HG03108 (cell line): ENCODE measurements around the gene KCNMB2.

Experiments used
- ATAC-seq: cut with Tn5 transposase; IDR thresholded peaks from one replicate; pipeline ENCODE4 v1.9.1; 2021; ENCODE audit warnings: moderate library complexity; ENCODE audit not compliant: unreplicated experiment

Gene KCNMB2

DNA sequence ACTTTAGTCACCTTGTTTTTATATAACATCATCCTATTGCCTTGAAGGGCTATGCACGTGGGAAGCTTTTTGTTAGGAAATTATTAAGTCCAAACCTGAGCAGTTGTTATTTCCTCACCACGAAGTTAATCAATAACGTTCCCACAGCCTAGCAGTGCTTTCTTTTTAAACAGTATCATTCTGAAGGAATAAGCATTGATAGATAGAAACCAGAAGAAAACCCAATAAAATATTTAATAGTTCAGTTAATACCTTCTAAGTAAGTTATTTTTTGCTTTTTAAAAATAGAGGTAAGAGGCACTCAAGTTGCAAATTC lies 149.3 kb downstream of the KCNMB2 start:
- no peak for ATAC-seq

DNA sequence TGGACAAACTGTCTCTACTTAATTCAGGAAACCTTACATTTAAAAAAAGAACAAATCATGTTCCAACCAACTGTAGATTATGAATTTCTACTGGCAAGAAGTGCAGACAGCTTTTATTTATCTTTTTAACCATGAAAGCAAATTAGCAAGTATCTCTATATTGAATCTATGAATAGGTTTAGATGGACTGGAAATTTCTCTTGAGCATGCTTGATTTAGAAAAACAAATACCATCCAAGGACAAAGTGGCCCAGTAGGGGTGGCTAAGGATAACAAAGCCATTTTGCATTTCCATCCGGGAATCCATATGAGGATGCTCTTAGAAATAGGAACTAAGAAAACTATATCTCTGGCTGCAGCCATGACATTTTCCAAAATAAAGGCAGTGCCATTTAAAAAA lies 150.6 kb downstream of the KCNMB2 start:
- no peak for ATAC-seq

DNA sequence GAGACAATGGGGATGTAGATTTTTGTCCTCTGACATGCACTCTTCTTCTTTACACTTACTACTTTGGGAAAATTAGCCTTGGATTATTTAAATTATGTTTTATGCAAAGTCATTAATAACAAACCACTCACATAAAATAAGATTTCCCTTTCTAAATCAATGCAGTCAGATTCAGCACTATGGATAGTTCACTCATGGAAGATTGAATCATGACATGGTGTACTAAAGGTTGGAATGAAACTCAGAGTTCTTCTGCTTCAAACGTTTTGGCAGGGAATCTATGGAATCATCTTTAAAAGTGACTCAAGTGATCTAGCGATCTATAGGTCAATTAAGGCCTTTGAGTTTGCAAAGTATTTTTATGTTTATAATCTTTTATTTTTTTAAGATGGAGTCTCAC lies 154.3 kb downstream of the KCNMB2 start:
- no peak for ATAC-seq

DNA sequence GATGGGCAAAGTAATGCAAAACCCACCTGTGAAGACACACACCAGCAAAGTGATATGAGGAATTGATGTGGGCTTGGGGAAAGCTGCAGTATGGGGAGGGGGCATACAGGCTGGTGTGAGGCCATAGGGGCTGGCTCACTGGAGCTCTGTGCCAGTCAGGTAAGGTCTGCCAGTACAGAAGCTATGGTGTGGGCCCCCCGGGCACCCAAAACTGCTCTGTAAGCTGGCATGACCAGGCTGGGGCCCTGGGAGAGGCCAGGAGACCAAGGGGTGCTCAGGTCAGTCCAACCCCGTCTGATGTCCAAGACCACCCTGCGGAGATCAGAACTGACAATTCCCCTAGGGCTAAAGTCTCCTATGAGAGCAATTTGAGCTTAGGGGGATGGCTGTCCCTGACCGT lies 163.1 kb downstream of the KCNMB2 start:
- no peak for ATAC-seq

DNA sequence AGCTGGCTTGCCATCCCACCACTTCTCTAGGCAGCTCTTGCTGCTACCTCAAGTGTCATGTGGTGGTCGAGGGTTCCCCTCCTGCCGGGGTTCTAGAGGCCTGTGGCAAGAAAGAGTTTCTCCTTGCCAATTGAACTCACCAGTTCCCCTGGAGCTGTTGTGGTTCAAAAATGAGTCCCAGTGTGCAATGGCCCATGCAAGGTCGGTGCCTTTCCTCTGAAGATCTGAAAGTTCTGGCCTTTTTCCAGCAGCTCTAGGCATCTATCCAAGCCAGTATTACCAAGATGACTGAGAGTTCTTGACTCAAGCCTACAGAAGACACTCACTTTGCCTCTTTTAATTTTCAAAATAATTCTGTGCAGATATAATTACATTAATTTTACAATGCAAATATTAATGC lies 163.6 kb downstream of the KCNMB2 start:
- ATAC-seq = no peak

DNA sequence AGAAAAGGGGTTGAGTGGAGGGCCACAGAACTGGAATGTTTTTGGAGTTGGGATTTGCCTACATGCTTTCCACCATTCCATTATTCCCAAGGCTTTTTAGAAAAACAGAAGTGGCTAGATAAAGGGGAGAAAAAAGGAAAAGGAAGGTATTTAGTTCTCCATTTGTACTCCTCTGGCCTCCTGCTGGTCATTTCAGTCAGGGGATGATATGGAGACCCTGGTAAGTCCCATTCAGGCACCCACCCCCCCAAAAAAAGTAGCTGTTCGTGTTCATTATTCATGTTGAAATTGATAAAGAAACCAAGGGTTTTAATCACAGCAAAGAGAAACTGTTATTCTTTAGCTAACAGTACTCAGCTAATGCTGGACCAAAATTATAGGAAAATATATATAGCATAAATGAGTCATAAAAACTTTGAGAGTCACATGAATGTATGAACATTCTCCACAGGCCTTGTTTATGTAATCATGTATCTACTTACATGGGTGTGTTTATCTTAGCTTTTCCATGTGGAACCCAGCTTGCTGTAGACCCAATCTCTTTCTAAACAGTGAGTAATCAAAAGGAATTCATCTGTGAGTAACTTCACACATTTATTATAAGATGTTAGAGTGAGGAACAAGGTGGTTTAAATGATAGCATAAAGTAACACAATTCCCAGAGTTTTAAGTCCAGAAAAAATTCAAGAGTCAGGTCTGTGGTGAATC lies 167.2 kb downstream of the KCNMB2 start:
- ATAC-seq = no peak

DNA sequence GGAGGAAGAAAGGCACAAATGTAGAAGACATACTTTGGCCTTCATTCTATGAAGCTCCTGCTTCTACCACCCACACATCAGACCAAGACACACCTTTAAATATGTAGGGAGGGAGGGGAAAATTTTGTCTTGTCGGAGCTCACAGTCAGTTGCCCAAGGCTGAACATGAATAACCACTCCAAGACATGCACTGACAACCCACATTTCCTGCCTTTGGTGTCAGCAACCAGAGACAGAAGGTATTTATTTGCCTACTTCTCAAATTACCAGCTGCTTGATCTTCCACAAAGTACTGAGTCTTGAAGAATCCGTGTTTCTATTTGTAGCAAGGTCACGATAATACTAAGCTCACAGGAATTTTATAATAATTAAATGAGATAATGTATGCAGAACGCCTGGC lies 169.7 kb downstream of the KCNMB2 start:
- ATAC-seq = no peak

DNA sequence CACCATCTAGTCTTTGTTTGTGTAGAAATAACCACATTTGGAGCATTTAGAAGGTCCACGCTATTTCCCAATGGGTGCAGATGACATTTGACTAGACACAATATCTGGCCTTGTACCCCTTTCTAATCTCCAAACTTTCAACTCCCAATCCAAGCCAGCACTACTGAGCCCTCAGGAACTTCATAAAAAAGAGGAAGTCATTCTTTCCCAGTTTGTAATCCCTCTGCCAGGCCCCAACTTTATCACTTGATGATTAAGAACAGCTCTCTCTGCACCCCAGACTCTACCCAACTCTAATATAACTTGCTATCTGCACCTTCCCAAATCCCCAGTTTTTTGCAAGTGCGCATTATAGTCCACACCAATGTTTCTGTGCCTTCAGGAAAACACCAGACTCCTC lies 170.2 kb downstream of the KCNMB2 start:
- no peak for ATAC-seq

DNA sequence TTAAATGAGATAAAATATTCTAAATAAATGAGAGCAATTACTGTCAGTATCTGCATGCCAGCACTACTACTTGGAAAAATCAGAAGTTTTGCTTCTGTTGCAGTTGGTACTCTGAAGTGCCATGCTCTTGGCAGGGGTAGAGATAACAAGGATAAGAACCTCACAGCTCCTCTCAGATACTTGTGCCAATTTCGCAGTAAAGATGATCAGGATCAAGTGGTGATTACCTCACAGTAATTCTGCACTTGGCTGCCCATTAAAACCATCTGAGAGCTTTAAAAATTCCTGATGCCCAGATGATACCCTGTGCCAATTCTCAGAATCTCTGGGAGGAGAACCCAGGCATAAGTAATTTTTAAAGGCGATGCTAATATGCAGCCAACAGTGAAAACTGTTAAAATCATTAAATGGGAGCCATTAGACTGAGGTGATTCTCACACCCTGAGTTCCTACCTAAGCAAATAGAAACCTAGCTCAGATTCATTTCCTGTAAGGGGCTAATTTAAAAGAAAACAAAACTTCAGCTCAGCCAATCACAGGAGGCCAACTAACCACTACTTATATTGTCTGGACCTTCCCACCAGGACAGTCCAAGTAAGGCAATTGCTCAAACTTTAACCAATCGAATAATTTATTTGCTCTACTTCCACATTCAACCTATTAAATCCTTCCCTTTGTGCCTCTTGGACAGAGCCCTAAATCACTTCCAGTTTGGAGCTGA lies 171.2 kb downstream of the KCNMB2 start:
- no peak for ATAC-seq

DNA sequence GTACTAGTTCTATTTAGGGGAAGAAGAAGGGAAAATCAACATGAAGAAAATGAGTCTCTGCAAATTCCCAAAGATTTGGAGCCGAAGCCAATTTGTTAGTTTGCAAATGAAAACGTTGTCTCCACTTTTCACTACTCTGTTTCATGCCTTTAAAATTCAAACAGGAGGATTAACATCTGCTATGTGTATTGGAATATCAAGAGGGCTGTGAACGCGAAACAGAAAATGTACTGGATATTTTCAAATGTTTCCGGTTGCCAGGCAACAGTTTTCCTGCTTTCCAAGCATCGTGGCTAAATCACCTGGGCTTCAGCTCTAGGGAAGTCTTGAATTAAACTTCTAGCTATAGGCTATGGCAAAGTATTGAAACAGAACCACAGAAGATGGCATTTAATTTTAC lies 172.8 kb downstream of the KCNMB2 start:
- no peak for ATAC-seq

DNA sequence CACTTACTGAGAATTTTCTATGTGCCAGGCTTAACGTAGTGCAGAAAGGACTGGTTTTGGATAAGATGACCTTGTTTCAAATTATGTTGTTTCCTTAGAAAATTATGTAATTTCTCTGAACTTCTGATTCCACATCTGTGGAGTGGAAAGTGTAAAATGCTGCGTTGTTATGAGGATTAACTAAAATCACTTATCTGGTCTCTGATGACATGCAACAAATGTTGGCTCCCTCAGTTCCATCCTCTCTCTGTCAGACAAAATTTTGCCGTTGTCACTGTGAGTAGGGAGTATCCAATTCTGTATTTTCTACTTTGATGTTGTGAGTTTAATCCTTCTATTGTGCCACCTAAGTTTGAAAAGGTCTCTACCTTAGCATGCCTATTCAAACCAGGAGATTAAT lies 175.5 kb downstream of the KCNMB2 start:
- no peak for ATAC-seq

DNA sequence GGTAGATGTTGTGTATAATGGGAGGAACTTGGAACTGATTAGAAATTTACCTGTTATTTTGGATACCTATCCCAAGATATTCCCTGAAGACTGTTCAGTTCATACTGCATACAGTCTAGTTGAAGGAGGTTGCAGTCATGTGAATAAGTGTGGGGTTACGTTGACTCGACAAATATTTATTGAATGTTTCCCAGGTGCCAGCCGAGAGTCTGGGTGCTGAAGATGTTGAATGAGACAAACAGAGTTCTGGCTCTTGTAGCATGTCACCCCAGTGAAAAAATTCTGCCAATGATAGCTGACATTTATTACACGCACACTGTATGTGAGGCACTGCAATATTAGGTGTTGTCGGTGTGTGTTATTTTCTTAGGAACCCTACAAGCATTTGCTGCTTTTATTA lies 176.0 kb downstream of the KCNMB2 start:
- ATAC-seq = no peak

DNA sequence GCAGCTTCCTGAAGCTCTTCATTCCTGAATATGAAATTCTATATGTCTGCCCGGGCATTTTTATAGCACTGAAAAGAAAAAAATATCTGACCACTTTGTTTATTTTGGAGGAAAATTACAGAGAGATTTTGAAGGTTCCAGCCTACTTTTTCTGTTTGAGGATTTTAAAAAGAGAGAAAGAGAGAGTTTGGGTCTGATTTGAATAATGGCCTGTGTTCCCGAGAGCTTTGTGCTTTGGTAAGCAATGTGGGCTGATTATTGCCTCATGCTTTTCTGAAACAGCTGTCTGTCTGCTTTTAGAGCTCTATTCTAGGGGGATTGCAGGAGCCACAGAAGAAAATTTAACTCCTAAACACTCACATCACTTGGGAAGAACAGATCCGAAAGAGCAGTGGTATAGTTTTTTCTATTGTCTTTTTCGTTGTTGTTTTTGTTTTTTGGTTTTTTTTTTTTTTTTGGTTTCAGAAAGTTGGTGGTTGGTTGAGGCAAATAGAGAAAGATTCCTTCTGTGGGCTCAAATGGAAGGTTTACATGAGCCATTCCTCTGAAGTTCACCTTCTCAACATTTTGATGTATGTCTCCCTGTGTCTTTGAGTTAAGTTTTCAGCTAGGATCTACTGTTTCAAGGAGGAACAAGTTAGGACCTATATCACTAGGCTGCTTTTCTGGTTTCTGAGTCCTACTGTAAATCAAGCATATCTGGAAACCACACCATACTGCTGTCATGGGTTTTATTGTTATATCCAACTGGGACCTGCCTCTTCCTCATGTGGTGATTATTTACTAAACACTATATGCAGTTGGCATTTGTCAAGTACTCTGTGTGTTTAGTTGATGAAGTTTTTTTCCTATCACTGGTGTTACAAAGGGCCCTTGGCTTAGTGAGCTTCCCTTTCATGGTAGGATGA lies 178.9 kb downstream of the KCNMB2 start:
- no peak for ATAC-seq

DNA sequence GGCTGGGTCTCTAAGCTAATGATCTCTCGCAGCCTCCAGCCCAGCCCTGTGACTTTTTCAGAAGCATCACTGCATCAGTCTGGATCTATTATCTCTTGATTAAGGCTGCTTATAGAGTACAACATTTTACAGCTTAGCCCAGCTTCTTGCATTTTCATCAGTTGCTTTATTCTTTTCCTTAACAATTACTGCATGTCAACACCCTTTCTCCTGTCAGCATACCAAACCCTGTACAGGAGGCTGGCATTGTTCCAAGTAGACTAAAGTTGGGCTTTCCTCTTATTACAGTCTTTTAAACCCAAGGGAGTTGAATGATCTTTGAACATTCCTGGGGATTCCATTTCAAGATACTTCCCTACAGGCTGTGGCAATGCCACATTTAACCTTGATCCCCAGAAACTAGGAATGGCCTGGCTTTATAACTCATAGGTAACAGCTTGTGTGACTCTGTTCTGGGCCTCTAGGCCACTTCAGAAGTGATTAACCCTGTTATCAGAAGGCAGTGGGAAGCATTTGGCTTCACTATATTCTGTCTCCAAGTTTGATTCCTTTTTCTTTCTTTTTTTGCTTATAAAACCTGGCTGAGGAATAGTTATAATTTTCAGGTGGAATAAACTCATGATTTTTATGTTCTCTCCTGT lies 182.9 kb downstream of the KCNMB2 start:
- ATAC-seq = no peak

DNA sequence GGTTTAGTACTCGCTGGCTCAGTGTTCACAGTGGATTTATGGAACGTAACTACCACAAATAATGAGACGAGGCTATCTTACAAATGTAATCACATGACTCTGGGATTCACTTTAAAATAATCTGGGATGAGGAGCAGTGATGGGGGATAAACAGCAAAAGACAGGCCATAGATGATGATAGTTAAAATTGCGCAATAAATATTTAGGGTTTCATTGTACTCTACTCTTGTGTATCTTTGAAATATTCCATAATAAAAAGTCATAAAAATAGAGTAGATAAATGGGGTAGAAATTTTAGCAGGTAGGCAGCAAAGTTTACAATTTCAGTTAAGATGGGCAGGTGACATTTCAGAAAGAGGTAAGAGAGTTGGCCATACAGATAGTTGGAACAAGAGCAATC lies 196.6 kb downstream of the KCNMB2 start:
- no peak for ATAC-seq

DNA sequence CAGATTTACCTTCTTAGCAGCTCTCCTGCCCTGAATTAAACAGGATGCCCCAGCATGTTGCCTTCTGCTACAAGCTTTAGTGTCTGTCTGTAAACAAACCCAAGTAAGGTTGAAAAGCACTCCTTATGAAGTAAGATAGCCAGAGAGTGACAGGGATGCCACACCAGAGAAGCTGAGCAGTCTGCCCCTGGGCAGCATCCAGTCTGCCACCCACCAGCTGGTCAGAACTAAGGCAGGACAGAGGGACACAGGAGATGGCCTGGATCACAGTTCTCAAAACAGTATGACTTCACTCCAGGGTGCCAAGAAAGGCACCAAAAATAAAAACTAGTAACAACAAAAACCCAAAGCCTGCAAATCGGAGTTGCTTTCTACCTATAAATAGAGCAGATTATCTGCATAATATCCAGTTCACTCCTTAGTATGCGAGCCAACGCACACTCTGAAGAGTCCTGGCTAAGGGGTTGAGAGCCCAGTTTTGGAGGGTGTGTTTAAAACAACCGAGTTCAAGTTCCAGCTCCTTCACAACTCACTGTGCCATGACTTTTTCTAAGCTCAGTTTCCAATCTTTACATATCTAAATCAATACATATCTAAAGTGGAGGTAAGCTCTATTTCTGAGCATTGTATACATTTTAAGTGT lies 198.9 kb downstream of the KCNMB2 start:
- no peak for ATAC-seq

DNA sequence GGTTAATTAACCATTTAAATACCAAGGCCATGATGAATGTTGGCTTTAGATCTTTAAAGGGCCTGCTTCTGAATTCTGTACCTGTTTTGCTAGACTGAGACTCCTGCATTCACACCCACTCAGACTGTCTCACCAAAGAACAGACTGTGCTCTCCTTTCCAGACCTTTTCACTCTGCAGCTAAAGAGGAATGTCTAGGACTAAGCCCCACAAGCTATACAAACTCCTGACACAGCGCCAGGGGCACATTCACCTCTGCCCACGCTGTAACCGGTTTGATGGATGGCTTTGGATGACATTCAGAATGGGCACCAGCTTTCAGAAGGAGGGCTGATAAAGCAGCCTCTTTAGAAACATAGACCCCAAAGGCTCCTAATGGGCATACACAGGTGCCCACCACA lies 200.1 kb downstream of the KCNMB2 start:
- ATAC-seq = no peak

DNA sequence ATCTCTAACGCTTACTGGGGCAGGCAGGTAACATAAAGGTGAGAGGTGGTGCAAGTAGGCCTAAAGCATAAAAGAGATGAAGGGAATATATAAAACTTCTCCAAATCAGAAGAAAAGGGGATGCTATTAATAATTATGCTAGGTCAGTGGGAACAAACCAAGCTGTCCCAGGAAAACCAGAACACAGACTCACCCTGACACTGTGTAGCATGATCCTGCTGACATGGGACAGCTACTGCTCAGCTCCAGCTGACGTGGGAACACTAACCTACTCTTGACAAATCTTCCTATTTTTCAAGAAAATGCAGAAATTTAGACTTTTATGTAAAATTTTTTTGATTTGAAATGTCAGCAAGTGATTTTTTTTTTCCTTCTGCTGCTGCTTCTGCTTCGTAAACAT lies 203.5 kb downstream of the KCNMB2 start:
- ATAC-seq = no peak

DNA sequence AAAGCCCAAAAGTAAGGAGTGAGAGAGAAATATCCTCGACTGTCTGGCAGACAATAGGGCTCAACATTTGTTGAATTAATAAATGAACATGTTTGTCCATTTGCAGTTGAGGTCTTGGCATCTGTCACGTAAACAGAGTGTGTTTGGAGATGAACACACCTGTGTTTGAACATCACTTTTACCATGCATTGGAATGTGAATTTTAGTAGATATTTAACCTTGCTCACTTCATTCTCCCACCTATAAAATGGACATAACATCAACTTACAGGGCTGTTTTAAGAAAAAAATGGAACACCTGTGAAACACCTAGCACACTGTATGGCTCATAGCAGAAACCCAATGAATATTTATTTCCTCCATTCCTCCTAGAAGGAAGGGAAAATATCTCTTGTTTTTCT lies 204.8 kb downstream of the KCNMB2 start:
- ATAC-seq = no peak

DNA sequence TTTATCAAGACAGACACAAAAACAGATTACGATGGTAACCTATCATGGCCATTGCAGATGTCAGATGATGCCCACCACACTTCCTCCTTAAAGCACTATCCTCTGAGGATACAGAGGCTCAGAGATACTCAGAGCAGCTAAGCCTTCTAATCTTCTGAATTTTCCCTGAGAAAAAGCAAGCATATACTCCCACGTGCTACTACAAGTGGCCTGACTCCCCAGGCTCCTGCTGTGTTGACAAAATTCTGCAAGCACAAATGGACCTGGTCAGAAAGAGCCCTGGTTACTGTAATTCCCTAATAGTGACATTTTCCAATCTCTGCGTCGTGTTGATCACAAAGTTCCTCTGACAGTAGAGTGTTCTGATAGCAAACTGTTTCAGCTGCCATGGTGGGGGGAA lies 207.1 kb downstream of the KCNMB2 start:
- ATAC-seq = no peak
